Colonic mucosa (tissue), 4 donors: ENCODE measurements around the gene JUN. TPM values are rescaled to one million over a fixed set of nuclear protein-coding genes. Genes with fewer than 3 reads are reported as not detected.

ENCODE experiments used
- DNase-seq: peaks from one replicate; pipeline ENCODE4 v3.0.0-alpha.2; 2020
- H3K27ac ChIP-seq: fragments of 200-600 bp; one replicate; pipeline ENCODE4 v1.8.0; 2021
- H3K27me3 ChIP-seq: fragments of 200-600 bp; one replicate; pipeline ENCODE4 v1.8.0; 2021
- H3K36me3 ChIP-seq: fragments of 200-600 bp; one replicate; pipeline ENCODE4 v1.8.0; 2021
- H3K4me1 ChIP-seq: fragments of 200-600 bp; one replicate; pipeline ENCODE4 v1.8.0; 2021; ENCODE audit warnings: mild to moderate bottlenecking
- H3K4me3 ChIP-seq: fragments of 200-600 bp; one replicate; pipeline ENCODE4 v1.8.0; 2021
- H3K9ac ChIP-seq, 2 donors: one replicate each; pipeline ENCODE4 v1.7.0; 2013; ENCODE audit warnings: control low read depth in 2 of 2, low read depth in 2 of 2, low read length in 2 of 2
- H3K9me3 ChIP-seq: fragments of 200-600 bp; one replicate; pipeline ENCODE4 v1.8.0; 2021
- intact Hi-C: fragments of 100-400 bp; cut with DNase I; formaldehyde crosslinking; loops from one replicate; pipeline ENCODE4 v1.14.1; 2022
- total RNA-seq, 2 donors: library from RNA; stranded (reverse); fragmentation: NEBNext Ultra II Directional in 1 of 2; extraction: Animal tissue kit (Norgen Biotek cat#: 25700) in 1 of 2; gene quantifications; one replicate each; pipeline ENCODE4 v1.2.1, GENCODE V29; 2021
- TF ChIP-seq, protein P1 (sequence below): fragments of 200-600 bp; IDR thresholded peaks from one replicate; pipeline ENCODE4 v1.8.0; 2022; ENCODE audit warnings: antibody characterized with exemption, mild to moderate bottlenecking
- donor health status: healthy.
- donor health status: DM: no; HTN: no; CAD: no.
- donor health status: DM: no; HTN: no; CAD: no.

JUN gene
- total RNA-seq, 2 donors from 2014 or later = 94.1 to 137 TPM

DNA sequence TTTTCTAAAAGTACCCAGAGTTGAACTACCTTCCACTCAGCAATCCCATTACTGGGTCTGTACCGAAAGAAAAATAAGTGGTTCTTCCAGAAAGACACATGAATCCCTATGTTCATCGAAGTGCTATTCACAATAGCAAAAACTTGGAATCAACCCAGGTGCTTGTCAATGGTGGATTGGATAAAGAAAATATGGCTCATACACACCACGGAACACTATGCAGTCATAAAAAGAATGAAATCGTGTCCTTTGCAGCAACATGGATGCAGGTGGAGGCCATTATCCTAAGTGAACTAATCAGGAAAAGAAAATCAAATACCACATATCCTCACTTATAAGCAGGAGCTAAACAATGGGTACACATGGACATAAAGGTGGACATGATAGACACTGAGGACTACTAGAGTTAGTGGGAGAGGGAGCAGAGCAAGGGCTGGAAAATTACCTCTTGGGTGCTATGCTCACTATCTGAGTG is 32.9 kb upstream of the JUN start:
- no peak for DNase-seq
- Histone ChIP-seq H3K4me3 (peak overlapping the region; percentile 45), H3K36me3 (no peaks in the 10 kb centered on the region), H3K4me1 (peaks cover 6% of the 10 kb centered on the region), H3K9me3 (no peaks in the 10 kb centered on the region), H3K27me3 (no peaks in the 10 kb centered on the region), H3K9ac (peak overlapping the region; percentile 37 to 90), H3K27ac (peak overlapping the region; percentile 93)
- TF ChIP-seq, protein P1, sequence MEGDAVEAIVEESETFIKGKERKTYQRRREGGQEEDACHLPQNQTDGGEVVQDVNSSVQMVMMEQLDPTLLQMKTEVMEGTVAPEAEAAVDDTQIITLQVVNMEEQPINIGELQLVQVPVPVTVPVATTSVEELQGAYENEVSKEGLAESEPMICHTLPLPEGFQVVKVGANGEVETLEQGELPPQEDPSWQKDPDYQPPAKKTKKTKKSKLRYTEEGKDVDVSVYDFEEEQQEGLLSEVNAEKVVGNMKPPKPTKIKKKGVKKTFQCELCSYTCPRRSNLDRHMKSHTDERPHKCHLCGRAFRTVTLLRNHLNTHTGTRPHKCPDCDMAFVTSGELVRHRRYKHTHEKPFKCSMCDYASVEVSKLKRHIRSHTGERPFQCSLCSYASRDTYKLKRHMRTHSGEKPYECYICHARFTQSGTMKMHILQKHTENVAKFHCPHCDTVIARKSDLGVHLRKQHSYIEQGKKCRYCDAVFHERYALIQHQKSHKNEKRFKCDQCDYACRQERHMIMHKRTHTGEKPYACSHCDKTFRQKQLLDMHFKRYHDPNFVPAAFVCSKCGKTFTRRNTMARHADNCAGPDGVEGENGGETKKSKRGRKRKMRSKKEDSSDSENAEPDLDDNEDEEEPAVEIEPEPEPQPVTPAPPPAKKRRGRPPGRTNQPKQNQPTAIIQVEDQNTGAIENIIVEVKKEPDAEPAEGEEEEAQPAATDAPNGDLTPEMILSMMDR = no peak
- intact Hi-C loops = loop anchor here (5.0 kb wide), 1 partner anchor 86 kb away; no protein-coding TSS in a partner anchor

DNA sequence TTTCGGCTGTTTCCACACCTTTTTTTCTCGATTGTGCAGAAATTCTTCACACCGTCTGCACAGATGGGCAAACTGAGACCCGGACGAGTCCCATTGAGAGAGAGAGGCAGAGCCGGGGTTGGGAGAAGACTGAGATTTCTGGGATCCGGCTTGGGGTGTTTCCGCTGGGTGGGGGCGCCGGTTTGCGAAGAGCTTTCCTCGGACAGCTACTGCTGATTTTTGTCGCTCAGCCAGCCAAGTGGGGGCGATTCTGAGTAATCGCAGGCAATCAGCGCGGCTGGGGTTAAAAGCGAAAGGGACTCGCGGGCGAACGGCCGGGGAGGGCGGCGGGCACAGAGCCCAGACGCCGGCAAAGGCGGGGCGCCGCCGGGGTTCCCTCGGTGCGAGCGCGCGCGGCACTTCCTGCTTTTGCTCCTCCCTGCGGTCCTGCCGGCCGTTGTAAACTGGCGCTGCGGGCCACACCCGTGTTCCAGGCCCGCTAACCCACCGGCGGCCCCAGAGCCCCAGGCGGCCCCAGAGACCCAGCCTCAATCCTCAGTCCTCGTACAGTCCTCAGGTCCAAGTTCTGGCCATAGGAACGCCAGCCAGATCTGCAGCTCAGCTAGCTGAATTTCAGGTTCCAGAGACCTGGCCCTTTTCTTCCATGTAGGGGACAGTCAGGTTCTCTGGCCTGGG is 32.4 kb upstream of the JUN start:
- Histone ChIP-seq H3K27me3 (no peaks in the 10 kb centered on the region), H3K4me3 (peak overlapping the region; percentile 45), H3K9me3 (no peaks in the 10 kb centered on the region), H3K9ac (peak overlapping the region; percentile 81 to 90), H3K4me1 (peaks cover 6% of the 10 kb centered on the region), H3K36me3 (no peaks in the 10 kb centered on the region), H3K27ac (peak overlapping the region; percentile 93)
- intact Hi-C loops = loop anchor here (5.0 kb wide), 1 partner anchor 86 kb away; no protein-coding TSS in a partner anchor
- TF ChIP-seq, protein P1 = no peak
- DNase-seq = peak; percentile 93

DNA sequence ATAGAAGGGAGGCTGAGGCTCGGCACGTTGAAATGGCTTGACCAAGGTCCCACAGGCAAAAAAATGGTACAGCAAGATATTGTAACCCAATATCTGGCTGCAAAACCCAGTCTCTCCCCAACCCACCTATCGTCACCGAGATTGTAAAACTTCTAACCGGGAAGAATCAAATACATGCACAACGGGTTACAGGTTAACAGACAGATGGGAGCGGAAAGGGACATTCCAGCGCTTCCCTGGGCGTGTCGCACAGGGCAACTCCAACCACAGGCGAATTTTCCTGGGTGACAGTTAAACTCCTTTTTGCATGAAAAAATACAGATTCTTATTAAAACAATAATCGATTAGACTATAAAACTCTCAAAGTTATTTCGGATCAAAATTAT is 31.8 kb upstream of the JUN start:
- TF ChIP-seq, protein P1 = no peak
- Histone ChIP-seq H3K27ac (peak overlapping the region; percentile 93), H3K4me3 (peak overlapping the region; percentile 45), H3K27me3 (no peaks in the 10 kb centered on the region), H3K4me1 (peaks cover 6% of the 10 kb centered on the region), H3K9ac (peak overlapping the region; percentile 81 to 90), H3K36me3 (no peaks in the 10 kb centered on the region), H3K9me3 (no peaks in the 10 kb centered on the region)
- intact Hi-C loops = loop anchor here (5.0 kb wide), 1 partner anchor 87 kb away; no protein-coding TSS in a partner anchor
- DNase-seq = peak; percentile 83

DNA sequence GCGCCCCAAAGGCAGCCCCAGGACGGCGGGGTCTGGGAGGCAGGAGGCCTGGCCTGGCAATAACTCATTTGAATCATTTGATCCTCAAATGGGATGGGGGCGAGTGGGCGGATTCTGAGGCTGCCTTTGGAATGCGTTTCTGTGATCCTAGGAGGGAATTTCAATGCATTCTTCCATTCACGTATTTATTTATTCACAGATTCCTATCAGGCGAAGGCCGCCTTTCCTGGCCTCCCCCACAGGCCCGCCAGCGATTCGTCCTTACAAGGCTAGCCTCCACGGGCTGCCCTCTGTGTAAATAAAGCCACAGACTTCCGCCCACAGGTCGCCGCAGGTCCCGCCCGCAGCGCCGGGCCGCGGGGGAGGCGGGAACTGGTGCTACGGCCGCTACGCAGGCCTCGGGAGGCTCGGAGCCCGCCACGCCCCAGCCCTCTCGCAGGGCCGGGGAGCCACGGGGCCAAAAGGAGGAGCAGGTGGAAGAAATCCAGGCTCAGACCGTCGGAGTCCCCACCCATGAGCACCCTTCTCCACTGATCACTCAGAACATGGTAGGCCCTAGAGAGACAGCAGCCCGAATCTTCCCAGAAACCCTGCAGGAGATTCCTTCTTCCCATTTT is 31.3 kb upstream of the JUN start:
- Histone ChIP-seq H3K27ac (peak overlapping the region; percentile 93), H3K4me3 (peak overlapping the region; percentile 45), H3K4me1 (peaks cover 6% of the 10 kb centered on the region), H3K27me3 (no peaks in the 10 kb centered on the region), H3K9ac (peak overlapping the region; percentile 81 to 90), H3K36me3 (no peaks in the 10 kb centered on the region), H3K9me3 (no peaks in the 10 kb centered on the region)
- DNase-seq = peak; percentile 89
- intact Hi-C loops = loop anchor here (5.0 kb wide), 1 partner anchor 87 kb away; no protein-coding TSS in a partner anchor
- TF ChIP-seq, protein P1 = no peak

DNA sequence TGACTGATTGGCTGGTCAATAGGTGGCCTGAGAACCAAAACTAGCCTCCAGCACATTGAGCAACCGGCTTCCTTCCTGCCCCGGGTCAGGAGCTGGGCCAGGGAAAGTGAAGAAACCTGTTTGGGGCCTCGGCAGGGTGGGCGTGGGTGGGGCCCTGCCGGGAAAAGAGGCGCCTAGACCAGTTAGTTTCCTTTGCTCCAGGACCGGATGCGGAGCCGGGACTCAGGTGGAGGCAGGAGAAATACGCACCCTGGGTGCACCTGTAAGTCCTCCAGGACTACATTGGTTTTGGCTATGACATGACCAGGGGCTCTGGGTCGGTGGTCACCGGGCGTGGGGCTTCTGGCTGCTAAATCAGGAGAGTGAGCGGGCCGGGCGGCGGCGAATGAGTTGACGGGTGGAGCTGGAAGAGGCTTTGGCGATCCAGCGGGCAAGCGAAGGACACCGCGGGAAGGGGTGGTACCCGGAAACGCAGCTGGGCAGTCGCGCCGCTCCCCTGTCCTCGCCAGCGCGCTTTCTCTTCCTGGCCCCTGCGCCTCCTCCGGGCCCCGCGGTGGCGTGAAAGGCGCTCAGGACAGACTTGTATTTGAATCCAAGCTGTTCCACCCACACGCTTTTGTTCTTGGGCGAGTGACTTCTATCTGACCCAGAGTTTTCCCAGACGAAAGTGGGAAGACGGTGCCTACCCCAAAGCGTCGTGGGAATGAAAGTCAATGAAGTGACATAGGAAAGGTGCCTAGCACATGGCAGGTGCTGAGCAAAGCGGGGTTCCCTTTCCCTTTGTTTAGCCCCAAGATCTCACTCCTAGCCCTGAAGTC is 30.6 kb upstream of the JUN start:
- intact Hi-C loops = loop anchor here (5.0 kb wide), 1 partner anchor 88 kb away; no protein-coding TSS in a partner anchor
- Histone ChIP-seq H3K9me3 (no peaks in the 10 kb centered on the region), H3K4me3 (peak overlapping the region; percentile 5), H3K4me1 (peaks cover 6% of the 10 kb centered on the region), H3K9ac (peak overlapping the region; percentile 81 to 90), H3K27ac (peak overlapping the region; percentile 93), H3K36me3 (no peaks in the 10 kb centered on the region), H3K27me3 (no peaks in the 10 kb centered on the region)
- DNase-seq = peak; percentile 84
- TF ChIP-seq, protein P1 = no peak
